T follicular helper cell (primary cell): ENCODE data around the gene HOXA5.

Experiments
- DNase-seq: peaks from one replicate; pipeline ENCODE4 v3.0.0-alpha.2; 2020; ENCODE audit warnings: low read depth

Gene HOXA5

GRCh38 chr7:27148756-27149641, 5.5 kb upstream of the HOXA5 start:
- no peak for DNase-seq

- DNase-seq = no peak
These were observed 4.7 kb upstream of the HOXA5 start for GRCh38 chr7:27148031-27148755.

- DNase-seq = no peak
These were observed 3.9 kb upstream of the HOXA5 start, which contains the start of gene HOXA6 for GRCh38 chr7:27147199-27148030. Gene HOXA6 (minus strand): TSS chr7:27147774. CDS start chr7:27147749, 25 bp downstream.

DNA sequence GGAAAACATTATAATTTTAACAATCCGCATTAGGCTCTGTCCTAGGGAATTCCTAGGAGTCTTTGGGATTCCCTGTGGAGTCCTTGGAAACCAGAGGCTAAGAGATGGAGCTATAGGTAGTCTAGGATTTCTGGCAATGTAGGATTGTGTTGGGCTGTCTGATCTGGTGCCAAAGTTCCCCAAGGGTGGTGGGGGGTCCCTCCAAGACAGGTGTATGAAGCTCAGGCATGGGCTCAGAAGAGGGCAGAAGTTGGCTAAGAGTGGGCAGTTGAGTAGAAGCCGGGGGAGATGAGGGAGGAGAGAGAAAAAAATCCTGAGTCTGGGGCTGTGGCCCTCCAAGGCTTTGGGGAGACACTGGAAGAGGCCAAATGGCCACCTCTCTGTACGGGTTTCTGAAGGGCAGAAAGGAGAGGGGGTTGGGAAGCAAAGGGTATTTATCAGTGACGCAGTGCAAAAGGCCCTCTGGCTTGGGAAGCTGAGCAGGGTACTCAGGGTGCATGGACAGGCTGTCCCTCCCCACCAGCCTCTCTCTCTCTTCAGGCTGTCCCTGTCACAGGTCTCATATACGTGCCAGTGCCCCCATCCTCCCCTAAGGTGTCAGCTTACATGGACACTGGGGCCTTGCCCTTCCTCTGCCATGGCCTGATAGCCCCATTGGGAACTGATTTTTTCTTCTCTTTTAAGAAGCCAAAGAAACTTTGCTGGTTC, 3.2 kb upstream of the HOXA5 start:
- no peak for DNase-seq

GRCh38 chr7:27145914-27146412, 2.5 kb upstream of the HOXA5 start:
- no peak for DNase-seq

DNA sequence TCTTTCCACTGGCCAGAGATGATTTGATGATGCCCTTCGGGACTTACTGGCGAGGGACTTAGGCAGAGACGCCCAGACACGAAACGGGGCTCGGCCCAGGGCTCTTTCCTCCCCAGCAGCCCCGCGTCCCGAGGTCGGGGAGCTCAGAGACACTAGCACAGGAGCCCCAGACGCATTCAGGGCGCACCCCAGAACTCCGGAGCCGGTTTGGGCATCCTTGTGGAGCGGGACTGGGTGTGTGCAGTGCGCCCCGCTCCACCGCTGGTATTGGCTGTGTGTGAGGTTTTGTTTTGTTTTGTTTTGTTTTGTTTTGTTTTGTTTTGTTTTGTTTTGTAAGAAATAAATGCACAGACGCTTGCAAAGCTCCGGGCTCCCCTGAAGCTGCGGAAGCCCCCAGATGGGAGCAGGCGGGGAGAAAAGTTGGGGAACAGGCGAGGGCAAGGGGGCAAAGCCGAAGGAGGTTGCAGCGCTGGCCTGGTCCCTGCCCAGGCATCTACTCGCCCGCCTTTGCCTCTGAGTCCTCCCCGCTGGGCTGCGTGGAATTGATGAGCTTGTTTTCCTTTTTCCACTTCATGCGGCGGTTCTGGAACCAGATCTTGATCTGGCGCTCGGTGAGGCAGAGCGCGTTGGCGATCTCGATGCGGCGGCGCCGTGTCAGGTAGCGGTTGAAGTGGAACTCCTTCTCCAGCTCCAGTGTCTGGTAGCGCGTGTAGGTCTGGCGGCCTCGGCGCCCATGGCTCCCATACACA, 1.9 kb upstream of the HOXA5 start:
- no peak for DNase-seq

DNA sequence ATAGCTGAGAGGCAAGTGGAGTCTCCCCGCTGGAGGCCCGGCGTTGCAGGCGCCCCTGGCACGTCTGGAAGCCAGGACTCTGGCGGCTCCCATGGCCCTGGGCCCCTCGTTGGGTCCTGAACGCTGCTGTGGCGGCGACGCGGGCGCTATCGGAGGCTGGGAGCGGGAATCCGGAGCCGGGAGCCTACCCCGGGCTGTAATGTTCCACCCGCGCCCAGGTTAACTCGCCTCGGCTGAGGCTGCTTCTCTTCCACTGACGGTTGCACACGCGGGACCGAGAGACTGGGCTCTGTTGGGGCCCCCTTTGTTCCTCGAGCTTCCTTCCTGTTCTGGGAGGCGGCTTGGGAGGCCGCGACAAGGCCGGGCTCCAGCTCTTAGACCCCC, 1.3 kb upstream of the HOXA5 start:
- DNase-seq = no peak

- no peak for DNase-seq
These were observed 684 bp upstream of the HOXA5 start for GRCh38 chr7:27143950-27144780.

DNA sequence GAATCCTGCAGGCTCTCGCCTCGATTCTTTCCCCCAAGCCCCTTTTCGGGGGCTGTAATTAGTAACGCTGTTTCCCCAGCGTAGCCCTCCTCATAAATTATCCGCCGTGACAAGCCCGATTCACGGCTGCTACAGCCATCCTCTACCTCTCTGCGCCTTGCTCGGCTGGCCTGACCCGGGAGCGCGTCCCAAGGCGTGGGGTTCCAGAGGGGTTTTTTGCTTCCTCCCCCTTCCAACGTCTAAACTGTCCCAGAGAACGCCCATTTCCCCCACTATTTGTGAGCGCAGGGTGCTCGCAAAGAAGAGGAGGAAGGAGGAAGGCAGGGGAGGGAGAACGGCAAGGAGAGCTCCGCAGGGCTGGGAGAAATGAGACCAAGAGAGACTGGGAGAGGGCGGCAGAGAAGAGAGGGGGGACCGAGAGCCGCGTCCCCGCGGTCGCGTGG, 880 bp downstream of the HOXA5 start:
- DNase-seq = no peak

- DNase-seq = no peak
These were observed 1.4 kb downstream of the HOXA5 start for GRCh38 chr7:27141923-27142579.

GRCh38 chr7:27141137-27141922, 2.2 kb downstream of the HOXA5 start:
- no peak for DNase-seq

DNA sequence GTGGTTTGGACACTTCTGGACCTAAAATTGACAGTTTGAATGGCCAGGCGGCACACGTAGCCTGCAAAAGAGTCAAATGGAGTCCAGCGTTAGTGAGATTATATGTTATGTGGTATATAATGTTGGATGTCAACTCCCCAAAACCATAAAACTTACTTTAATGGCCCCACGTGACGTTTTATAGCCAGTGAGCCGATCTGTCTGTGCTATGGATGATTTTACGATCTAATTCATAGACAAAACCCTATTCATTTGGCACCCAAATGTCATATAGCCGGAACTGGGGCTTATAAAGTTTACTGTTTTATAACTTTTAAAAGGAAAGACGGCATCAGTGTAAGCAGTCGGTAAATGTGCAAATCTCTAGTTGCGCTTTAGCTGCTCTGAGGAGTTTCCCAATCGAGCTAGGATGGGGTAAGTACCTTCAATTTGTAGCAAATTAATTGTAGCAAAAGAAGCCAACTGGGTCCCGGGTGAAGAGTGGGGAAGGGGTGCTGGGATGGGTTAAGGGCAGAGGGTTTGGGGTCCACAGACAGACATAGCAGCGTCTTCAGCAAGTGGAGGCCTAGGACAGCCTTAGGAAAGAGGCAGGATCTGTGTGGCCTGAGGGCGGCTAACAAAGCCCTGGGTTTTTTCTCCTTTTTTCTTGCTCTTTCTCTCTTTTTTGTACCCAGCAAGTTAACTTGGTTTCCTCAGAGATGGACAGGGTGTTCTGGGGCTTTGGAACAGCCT, 3.2 kb downstream of the HOXA5 start:
- DNase-seq = no peak

GRCh38 chr7:27139334-27140125, 4.0 kb downstream of the HOXA5 start:
- DNase-seq = no peak

DNA sequence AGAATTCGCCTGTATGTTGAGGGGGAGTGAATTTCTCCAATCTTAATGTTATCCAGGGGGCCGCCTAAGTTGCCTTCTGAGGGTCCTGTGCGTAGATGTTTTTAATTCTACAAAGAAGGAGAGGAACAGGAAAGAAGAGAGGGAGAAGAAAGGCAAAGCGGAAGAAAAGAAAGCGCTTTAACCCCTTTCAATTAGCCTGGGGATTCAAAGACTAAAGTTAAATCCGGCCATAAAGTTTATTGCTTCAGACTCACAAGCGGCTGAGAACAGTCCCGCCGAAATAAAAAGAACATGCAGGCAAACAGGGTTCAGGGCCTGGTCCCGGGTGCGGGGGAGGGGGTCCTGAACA, 4.5 kb downstream of the HOXA5 start:
- no peak for DNase-seq

- DNase-seq = no peak
These were observed 5.0 kb downstream of the HOXA5 start for GRCh38 chr7:27138472-27138871.

GRCh38 chr7:27137640-27138315, 5.7 kb downstream of the HOXA5 start:
- DNase-seq = no peak
